Mesodermal cell (in vitro differentiated cells): ENCODE measurements around the gene LLPH.

Source experiments
- H3K27ac ChIP-seq: 2 replicates; pipeline ENCODE4 v1.7.0; 2013; ENCODE audit warnings: mild to moderate bottlenecking, low read depth, low read length, moderate library complexity; ENCODE audit not compliant: severe bottlenecking
- H3K36me3 ChIP-seq: 2 replicates; pipeline ENCODE4 v1.7.1; 2013; ENCODE audit warnings: mild to moderate bottlenecking, low read length, moderate library complexity; ENCODE audit not compliant: control insufficient read depth, insufficient read depth
- H3K4me1 ChIP-seq: one replicate; pipeline ENCODE4 v1.7.1; 2013; ENCODE audit warnings: mild to moderate bottlenecking, low read length; ENCODE audit not compliant: insufficient read depth, control insufficient read depth, poor library complexity, severe bottlenecking
- H3K4me3 ChIP-seq: 2 replicates; pipeline ENCODE4 v1.7.0; 2013; ENCODE audit warnings: low read length, control low read depth, mild to moderate bottlenecking; ENCODE audit not compliant: insufficient read depth, poor library complexity, severe bottlenecking; ENCODE audit errors: extremely low read depth
- H3K9me3 ChIP-seq: 2 replicates; pipeline ENCODE4 v1.7.1; 2013; ENCODE audit warnings: mild to moderate bottlenecking, low read length, moderate library complexity; ENCODE audit not compliant: control insufficient read depth
- WGBS, 2 experiments: methylation state at CpG; one replicate each; pipeline ENCODE4 v1.1.5; 2013; ENCODE audit warnings: missing lambda C conversion rate in 2 of 2; ENCODE audit not compliant: insufficient coverage in 2 of 2; 5-methylcytosine and 5-hydroxymethylcytosine counted together

Gene LLPH

DNA sequence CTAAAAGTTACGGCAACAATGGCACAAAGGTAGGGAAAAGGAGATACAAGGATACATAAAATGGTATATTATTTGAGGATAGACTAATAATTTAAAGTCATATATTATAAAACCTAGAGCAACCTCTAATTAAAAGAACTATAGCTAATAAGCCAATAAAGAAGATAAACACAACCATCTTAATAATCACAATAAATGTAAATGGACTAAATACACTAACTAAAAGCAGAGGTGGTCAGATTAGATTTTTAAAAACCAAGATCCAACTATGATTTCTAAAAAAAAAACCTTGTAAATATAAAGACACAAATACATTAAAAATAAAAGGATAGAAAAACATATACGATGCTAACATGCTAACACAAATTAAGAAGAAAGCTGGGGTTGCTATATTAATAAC is 10.7 kb upstream of the LLPH start:
- Histone ChIP-seq H3K4me3 (no peak overlapping the region), H3K9me3 (peaks cover 26% of the 10 kb centered on the region), H3K36me3 (peaks cover 61% of the 10 kb centered on the region), H3K27ac (no peak overlapping the region), H3K4me1 (no peaks in the 10 kb centered on the region)
- 100% methylated on average over 1 of the region's 2 CpGs; no CpG with 5 or more reads in 1 of the 2 experiments for WGBS, 2 experiments

DNA sequence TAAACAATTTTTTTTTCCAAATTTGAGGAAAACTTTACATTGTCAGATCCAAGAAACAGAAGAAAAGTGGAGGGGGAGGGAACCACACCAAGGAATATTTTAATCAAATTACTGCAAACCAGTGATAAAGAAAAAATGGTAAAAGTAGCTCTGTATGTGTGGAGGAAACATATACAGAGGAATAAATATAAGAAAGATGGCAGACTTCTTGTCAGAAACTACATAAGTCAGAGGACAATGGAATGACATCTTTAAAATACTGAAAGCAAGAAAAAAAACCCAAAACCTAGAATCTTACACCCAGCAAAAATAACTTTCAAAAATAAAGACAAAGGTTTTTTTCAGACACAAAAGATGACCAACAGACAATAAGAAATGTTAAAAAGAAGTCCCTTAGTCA is 10.2 kb upstream of the LLPH start:
- no peak overlapping the region for H3K4me3 ChIP-seq
- H3K27ac ChIP-seq, result no peak overlapping the region
- H3K9me3 ChIP-seq, result peaks cover 29% of the 10 kb centered on the region
- no peaks in the 10 kb centered on the region for H3K4me1 ChIP-seq
- peaks cover 65% of the 10 kb centered on the region for H3K36me3 ChIP-seq

DNA sequence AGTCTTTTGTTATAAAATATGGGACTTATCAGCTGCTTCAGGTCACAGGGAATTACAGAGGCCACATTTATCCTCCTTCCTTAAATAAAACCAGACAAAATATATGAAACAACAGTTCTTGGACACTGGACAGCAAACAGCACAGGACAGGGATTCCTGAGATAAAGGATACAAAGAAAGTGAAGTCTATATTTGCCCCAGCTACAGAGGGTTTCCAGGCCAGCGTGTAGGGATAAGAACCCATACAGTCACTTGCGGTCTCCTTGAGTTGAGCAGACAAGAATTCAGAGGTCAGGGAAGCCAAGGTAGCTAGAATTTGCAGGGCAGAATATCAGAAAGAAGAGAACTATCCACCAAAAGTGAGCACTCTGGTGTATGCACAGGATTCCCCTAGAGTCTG is 8.8 kb upstream of the LLPH start:
- Histone ChIP-seq H3K36me3 (peaks cover 63% of the 10 kb centered on the region), H3K4me1 (no peaks in the 10 kb centered on the region), H3K4me3 (no peak overlapping the region), H3K27ac (no peak overlapping the region), H3K9me3 (peaks cover 29% of the 10 kb centered on the region)
- WGBS, 2 experiments, result 95 to 100% methylated on average over 2 of the region's 2 CpGs

DNA sequence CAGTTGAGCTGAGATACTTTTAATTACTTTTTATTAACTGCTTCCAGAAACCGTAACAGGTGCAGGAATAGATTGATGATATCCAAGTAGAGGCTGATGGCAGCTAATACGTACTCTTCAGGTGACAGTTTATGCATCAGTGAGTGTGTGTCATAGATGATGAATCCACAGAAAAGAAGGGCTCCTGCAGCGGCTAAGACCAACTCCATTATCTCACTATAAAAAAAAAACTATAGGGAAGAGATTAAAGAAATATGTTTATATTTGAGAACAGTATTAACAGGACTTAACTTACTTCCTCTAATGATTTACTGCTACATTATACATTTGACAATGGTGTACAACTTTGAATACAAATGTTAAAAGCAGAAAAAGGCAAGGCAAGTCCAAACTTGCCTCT is 7.4 kb upstream of the LLPH start:
- Histone ChIP-seq H3K4me1 (peaks cover 5% of the 10 kb centered on the region), H3K9me3 (peaks cover 29% of the 10 kb centered on the region), H3K4me3 (no peak overlapping the region), H3K36me3 (peaks cover 50% of the 10 kb centered on the region), H3K27ac (no peak overlapping the region)
- no CpG with 5 or more reads among the region's 3 CpGs for WGBS, 2 experiments

DNA sequence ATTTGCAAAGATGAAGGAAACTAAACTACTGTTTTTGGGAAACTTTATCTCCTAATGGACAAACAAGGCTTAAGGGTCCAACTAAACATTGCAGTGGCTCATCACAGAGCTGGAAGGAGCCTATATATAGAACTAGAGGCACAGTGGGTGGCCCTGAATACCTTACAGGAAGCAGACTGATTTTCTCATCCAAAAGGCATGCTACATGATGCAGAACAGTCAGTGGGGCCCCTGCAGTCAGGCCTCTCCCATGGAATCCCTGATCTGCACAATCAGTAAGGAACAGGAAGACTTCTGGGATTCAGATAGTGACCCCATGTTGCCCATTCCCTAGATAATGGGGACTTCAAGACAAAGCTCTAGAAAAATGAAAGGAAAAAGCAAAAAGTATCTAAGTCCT is 1.9 kb upstream of the LLPH start:
- H3K9me3 ChIP-seq, result peaks cover 7% of the 10 kb centered on the region
- peak overlapping the region; percentile 95 for H3K4me3 ChIP-seq
- H3K4me1 ChIP-seq, result peaks cover 16% of the 10 kb centered on the region
- H3K36me3 ChIP-seq, result peaks cover 25% of the 10 kb centered on the region
- peak overlapping the region; percentile 89 for H3K27ac ChIP-seq

DNA sequence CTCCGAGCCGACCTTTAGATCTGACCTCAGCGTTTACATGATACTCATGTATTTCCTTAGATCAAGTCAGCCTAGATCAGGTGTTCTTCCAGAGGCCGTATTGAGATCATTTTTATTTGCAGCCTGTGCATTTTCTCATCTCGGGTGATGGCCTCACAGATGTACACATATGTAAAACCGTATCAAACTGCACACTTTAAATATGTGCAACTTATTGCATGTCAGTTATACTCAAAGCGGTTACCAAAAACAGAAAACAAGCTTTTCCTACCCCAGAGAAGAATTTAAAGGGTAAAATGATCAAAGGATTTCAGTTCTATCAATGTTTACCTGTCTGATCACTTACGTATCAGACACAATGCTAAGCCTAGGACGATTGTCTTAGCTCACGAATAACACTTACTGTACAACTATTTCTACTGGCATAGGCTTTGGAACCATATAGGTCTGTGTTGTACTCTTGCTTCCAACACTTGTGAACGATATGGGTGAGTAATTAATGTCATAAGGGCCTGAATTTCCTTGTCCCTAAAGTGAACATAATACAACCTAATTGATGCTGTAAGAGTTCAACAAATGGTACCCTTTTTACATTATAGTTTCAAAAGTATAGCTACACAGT is 628 bp upstream of the LLPH start:
- WGBS, 2 experiments, result 0% methylated on average over 3 to 4 of the region's 11 CpGs
- Histone ChIP-seq H3K9me3 (peaks cover 1% of the 10 kb centered on the region), H3K36me3 (peaks cover 26% of the 10 kb centered on the region), H3K4me3 (peak overlapping the region; percentile 95), H3K4me1 (peaks cover 16% of the 10 kb centered on the region), H3K27ac (peak overlapping the region; percentile 89)

DNA sequence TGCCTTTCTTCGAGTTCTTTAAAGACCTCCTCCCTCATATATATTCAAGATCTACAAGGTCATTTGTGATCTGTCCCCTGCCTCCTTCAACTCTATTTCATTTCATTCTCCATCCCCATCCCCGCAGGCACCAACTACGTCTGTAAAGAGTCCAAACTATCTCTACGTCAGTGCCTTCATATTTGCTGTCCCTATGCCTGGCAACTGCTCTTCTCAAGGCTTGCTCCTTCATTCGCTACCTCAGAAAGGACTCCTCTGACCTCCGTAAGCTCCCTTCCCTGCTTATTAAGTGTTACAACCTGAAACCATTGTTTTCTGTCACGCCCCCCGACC is 650 bp downstream of the LLPH start:
- H3K36me3 ChIP-seq, result peaks cover 35% of the 10 kb centered on the region
- H3K4me3 ChIP-seq, result peak overlapping the region; percentile 95
- WGBS, 2 experiments, result 3 to 4% methylated on average over 6 to 7 of the region's 8 CpGs
- H3K4me1 ChIP-seq, result peaks cover 16% of the 10 kb centered on the region
- no peaks in the 10 kb centered on the region for H3K9me3 ChIP-seq
- H3K27ac ChIP-seq, result peak overlapping the region; percentile 59

DNA sequence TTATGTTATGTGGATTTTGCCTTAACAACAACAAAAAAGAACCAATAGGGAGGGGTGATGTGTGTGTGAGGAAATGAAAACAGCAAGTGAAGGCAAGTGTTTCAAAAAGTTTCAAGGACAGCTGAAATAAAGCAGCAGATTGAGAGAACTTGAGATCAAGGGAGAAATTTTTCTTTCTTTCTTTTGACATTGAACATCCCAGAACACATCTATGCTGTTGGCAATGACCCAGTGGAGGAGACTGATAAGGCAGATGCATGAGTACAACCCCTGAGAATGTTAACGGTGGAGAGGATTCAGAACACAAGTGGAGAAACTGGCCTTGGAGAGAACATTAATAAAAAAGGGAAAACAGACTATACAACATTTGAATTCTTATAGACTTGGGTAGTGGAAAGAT is 2.9 kb downstream of the LLPH start:
- Histone ChIP-seq H3K4me1 (peaks cover 8% of the 10 kb centered on the region), H3K27ac (no peak overlapping the region), H3K36me3 (peaks cover 57% of the 10 kb centered on the region), H3K9me3 (no peaks in the 10 kb centered on the region), H3K4me3 (no peak overlapping the region)
- no CpG with 5 or more reads among the region's 1 CpG for WGBS, 2 experiments

DNA sequence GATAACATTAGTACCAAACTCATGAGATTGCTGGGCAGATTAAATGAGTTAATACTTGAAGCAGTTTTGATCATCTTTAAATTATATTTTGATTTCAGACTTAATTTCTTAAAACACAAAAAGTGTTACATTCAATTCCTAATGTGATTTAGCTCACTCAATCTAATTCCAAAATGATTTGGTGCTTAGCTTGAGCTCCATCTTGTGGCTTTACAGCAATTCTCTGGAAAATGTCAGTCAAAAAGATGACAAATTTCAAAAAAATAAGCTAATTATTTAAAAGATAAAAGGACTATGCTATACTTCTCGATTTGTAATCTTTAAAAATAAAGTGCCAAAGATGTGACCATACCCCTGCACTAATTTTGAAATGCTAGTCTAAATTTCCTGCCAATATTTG is 10.1 kb downstream of the LLPH start:
- no CpG with 5 or more reads among the region's 1 CpG for WGBS, 2 experiments
- Histone ChIP-seq H3K36me3 (peaks cover 34% of the 10 kb centered on the region), H3K27ac (no peak overlapping the region), H3K9me3 (no peaks in the 10 kb centered on the region), H3K4me3 (no peak overlapping the region), H3K4me1 (no peaks in the 10 kb centered on the region)

DNA sequence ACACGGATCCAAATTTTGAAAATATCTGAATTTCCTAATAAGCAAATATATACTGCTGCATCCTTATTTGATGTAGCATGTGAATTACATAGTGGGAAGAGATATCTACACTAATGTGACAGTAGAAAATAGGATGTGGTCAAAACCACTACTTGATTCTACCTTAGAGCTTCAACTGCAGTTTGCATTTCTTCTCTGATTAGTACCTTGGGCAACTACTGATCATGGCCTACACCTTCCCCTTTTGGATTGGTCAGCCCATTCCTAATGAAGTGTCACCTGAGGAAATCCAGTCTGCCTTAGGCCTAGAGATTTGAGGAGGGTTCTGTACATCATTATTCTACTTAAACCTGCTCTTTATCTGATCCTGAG is 10.7 kb downstream of the LLPH start:
- H3K36me3 ChIP-seq, result peaks cover 29% of the 10 kb centered on the region
- no peaks in the 10 kb centered on the region for H3K9me3 ChIP-seq
- WGBS, 2 experiments, result no CpG with 5 or more reads among the region's 1 CpG
- H3K4me3 ChIP-seq, result no peak overlapping the region
- H3K27ac ChIP-seq, result no peak overlapping the region
- no peaks in the 10 kb centered on the region for H3K4me1 ChIP-seq

DNA sequence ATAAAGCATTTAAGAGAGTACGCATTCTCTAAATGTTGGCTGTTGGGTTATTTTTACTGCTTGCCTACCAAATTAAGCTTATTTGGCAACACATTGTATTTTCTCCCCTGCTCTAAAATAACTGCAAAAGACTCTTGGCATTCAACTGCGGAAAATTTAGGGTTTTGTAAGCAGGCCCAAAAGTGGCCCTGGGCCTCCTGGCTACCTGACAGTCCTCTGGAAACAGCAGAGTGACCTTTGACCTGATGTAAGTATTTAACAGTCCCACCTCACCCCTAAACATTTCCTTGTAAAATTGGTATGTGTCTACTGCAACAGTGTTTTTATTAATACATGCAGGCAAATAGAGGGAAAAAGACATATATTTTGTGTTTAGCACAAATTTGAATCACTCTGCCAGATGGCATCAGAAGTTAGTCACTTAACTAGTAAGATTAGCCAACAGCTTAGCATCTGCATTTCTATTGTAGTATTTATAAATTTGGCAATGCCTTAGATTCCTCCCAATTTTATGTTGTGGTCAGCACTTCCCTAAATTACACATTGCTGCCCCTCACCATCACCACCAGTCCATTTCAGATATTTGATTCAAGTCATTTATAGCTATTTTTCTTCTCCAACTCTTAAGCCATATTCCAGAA is 11.2 kb downstream of the LLPH start:
- Histone ChIP-seq H3K9me3 (no peaks in the 10 kb centered on the region), H3K36me3 (peaks cover 24% of the 10 kb centered on the region), H3K27ac (no peak overlapping the region), H3K4me1 (no peaks in the 10 kb centered on the region), H3K4me3 (no peak overlapping the region)
- 100% methylated on average over 1 of the region's 2 CpGs for WGBS, 2 experiments
